ENCODE results near the gene SAT2.

GRCh38 chr17:7615265-7615747 is 12.3 kb downstream of the SAT2 start:
- TF ChIP-seq CTCF (IDR thresholded peaks at IDR 0.05 in 2 of 3, conservative IDR thresholded peaks at IDR 0.05 in 1 of 3; ENCODE audit: control insufficient read depth in 2 of 3, extremely low read depth in 1 of 3, insufficient read depth in 1 of 3, low read depth in 3 of 3, low read length in 3 of 3) (no peak), MAX (IDR thresholded peaks at IDR 0.05; ENCODE audit: low read depth, low read length) (no peak), STAT1 (conservative IDR thresholded peaks at IDR 0.05) (no peak), ZNF24 (IDR thresholded peaks at IDR 0.05) (no peak), TCF7 (IDR thresholded peaks at IDR 0.05; ENCODE audit: borderline replicate concordance) (no peak), E2F4 (IDR thresholded peaks at IDR 0.05; ENCODE audit: low read depth, low read length) (no peak), PBX3 (IDR thresholded peaks at IDR 0.05; ENCODE audit: insufficient replicate concordance, low read depth, low read length) (no peak), POLR2A (IDR thresholded peaks at IDR 0.05; ENCODE audit: low read depth, low read length) (no peak), KAT2A (conservative IDR thresholded peaks at IDR 0.05; ENCODE audit: control insufficient read depth, low read depth, low read length) (no peak), IKZF1 (conservative IDR thresholded peaks at IDR 0.05) (no peak; the same call in 1 of the 2 replicates), BCL3 (IDR thresholded peaks at IDR 0.05; ENCODE audit: borderline replicate concordance, insufficient read depth, low read depth, low read length, poor library complexity, severe bottlenecking) (no peak)

Measured in GM12878 (cell line).